ENCODE measurements around the gene AP1M2.

The AP1M2 gene

DNA sequence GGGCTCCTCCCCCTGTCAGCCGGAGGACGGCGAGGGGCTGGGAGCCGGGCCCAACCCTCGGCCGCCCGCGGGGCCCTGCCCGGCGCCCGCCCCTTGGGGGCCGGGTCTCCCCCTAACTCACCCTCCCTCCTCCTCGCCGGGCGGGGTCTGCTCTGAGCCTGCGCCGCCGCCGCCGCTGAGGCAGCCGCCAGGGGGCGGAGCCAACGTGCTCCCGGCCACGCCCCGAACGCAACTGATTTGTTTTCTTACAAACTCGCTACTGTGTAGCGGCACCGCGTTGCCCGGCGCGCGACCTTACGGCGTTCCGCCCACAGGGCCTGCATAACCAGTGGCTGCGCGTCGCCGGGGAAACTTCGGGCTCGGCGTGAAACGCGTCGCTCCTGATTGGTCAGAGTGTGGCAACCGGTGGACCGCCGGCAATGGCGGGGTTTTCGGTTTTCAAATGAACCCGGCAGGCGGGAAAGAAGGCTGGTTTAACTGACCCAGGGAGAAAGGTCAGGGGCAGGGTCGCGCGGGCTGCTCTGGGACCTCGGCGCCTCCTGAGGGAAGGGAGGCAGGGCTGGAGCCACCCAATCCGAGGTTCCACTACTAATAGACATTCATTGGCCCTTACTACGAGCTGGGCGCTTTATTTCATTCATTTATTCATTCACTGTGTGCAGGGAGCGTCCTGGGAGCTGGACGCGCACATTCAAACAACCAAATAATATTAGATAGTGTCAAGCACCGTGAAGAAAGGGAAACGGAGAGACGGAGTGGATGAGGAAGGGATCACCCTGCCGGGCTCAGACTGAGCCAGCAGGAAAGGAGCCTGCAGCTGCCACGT is 18.1 kb downstream of the AP1M2 start, which contains the start of gene CDKN2D:
TSS of gene CDKN2D (minus strand) at position 154 of the 826 bp plus-strand sequence. CDS start 326 bp downstream, outside the sequence.
- peak within 1 kb of the TSS; percentile 72 for H3K27ac ChIP-seq (ENCODE audit: low read depth, low read length)
- peaks cover 32% of the 10 kb centered on the region for H3K4me1 ChIP-seq (ENCODE audit: insufficient read depth, low read length)
- peak within 1 kb of the TSS; percentile 57 to 68 for H3K4me3 ChIP-seq (ENCODE audit: low read depth in 1 of 2, low read length in 2 of 2)
- H3K9ac ChIP-seq (ENCODE audit: low read length) = no peak within 1 kb of the TSS
- no peaks in the 10 kb centered on the region for H3K27me3 ChIP-seq (ENCODE audit: control insufficient read depth in 1 of 2, insufficient read depth in 2 of 2, low read length in 2 of 2)
- H3K36me3 ChIP-seq (ENCODE audit: insufficient read depth, low read length) = no peaks in the 10 kb centered on the region
- no peaks in the 10 kb centered on the region for H3K9me3 ChIP-seq (ENCODE audit: low read length)

- peaks cover 32% of the 10 kb centered on the region for H3K4me1 ChIP-seq (ENCODE audit: insufficient read depth, low read length)
Measured at GRCh38 chr19:10568062-10568825, 18.9 kb downstream of the AP1M2 start.

DNA sequence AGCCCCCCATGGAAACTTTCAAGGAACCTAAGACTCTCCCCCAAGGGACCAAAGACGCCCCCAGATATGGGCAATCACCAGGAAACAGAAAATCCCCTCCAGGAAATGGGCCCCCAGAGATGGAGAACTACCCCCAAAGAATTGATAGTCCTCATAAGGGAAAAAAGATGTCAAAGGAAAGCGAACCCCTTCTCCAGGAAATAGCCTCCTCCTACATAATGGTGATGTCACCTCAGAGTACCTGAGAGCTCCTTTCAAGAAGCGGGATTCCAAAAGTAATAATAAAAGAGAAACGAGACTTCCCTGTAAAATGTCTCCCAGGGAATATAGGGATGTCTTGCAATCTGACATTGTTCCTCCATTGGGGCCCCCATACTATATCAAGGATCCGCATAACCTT is 19.5 kb downstream of the AP1M2 start:
- Histone ChIP-seq H3K9me3 (ENCODE audit: low read length) (no peaks in the 10 kb centered on the region), H3K4me3 (ENCODE audit: low read depth in 1 of 2, low read length in 2 of 2) (peak overlapping the region; percentile 57 to 67), H3K4me1 (ENCODE audit: insufficient read depth, low read length) (peaks cover 32% of the 10 kb centered on the region), H3K36me3 (ENCODE audit: insufficient read depth, low read length) (no peaks in the 10 kb centered on the region), H3K27me3 (ENCODE audit: control insufficient read depth in 1 of 2, insufficient read depth in 2 of 2, low read length in 2 of 2) (no peaks in the 10 kb centered on the region), H3K9ac (ENCODE audit: low read length) (no peak overlapping the region), H3K27ac (ENCODE audit: low read depth, low read length) (peak overlapping the region; percentile 72)

More at GRCh38 chr19:10568062-10568825, 18.9 kb downstream of the AP1M2 start:
- Histone ChIP-seq H3K4me3 (ENCODE audit: low read depth in 1 of 2, low read length in 2 of 2) (peak overlapping the region; percentile 57 to 67), H3K9me3 (ENCODE audit: low read length) (no peaks in the 10 kb centered on the region), H3K36me3 (ENCODE audit: insufficient read depth, low read length) (no peaks in the 10 kb centered on the region), H3K27ac (ENCODE audit: low read depth, low read length) (peak overlapping the region; percentile 72), H3K27me3 (ENCODE audit: control insufficient read depth in 1 of 2, insufficient read depth in 2 of 2, low read length in 2 of 2) (no peaks in the 10 kb centered on the region), H3K9ac (ENCODE audit: low read length) (no peak overlapping the region)

DNA sequence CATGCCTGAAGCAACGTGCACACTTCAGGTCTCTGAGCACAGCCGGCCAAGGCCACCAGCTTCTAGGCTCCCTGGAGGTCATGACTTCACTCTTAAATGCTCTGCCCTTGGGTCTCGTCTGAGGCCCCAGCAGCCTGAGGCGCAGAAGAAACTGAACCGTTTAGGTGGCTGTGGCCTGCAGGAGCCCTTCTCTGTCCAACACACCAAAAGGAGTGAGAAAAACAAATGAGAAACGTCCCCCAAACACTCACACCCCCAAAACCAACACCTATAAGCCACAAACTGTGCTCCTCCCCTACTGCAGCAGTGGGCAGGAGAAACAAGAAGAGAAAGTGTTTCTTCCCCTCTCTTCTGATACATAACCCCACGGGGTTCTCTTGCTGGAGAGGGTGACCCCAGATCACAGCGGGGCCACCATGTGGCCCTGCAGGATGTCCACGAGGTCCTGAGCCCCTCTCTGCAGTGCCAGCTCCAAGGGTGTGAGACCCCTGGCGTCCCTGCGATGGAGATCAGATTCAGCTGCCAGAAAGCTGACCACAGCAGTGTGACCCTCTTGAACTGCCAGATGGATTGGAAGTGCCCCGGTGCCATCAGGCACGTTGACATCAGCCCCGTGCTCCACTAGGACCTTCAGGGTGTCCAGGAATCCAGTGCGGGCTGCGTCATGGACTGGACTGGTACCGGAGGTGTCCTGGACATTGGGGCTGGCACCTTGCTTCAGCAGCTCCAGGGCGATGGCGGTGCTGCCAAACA is 20.3 kb downstream of the AP1M2 start:
- no peak overlapping the region for H3K9ac ChIP-seq (ENCODE audit: low read length)

DNA sequence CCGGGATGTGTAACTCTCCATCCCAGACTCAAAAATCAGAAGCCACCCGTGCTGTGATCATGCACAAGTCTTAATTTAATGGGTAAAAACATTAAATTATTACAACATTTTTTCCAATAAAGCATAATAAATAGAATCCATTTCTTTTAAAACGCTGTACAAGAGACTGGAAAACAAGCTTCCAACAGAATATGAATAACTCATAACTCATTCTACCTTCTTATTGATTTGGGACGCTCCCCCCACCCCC is 20.8 kb downstream of the AP1M2 start:
- Histone ChIP-seq H3K9ac (ENCODE audit: low read length) (no peak overlapping the region), H3K4me1 (ENCODE audit: insufficient read depth, low read length) (peaks cover 32% of the 10 kb centered on the region), H3K4me3 (ENCODE audit: low read depth in 1 of 2, low read length in 2 of 2) (peak overlapping the region; percentile 47 to 59), H3K27me3 (ENCODE audit: control insufficient read depth in 1 of 2, insufficient read depth in 2 of 2, low read length in 2 of 2) (no peaks in the 10 kb centered on the region), H3K9me3 (ENCODE audit: low read length) (no peaks in the 10 kb centered on the region), H3K36me3 (ENCODE audit: insufficient read depth, low read length) (no peaks in the 10 kb centered on the region), H3K27ac (ENCODE audit: low read depth, low read length) (peak overlapping the region; percentile 94)

More for the DNA sequence above, 20.3 kb downstream of the AP1M2 start:
- Histone ChIP-seq H3K4me1 (ENCODE audit: insufficient read depth, low read length) (peaks cover 32% of the 10 kb centered on the region), H3K9me3 (ENCODE audit: low read length) (no peaks in the 10 kb centered on the region), H3K4me3 (ENCODE audit: low read depth in 1 of 2, low read length in 2 of 2) (peak overlapping the region; percentile 47 to 59), H3K27ac (ENCODE audit: low read depth, low read length) (peak overlapping the region; percentile 94), H3K27me3 (ENCODE audit: control insufficient read depth in 1 of 2, insufficient read depth in 2 of 2, low read length in 2 of 2) (no peaks in the 10 kb centered on the region), H3K36me3 (ENCODE audit: insufficient read depth, low read length) (no peaks in the 10 kb centered on the region)

GRCh38 chr19:10565567-10566407 is 21.3 kb downstream of the AP1M2 start, which contains the start of gene KRI1:
TSS of gene KRI1 (minus strand) at chr19:10566010. CDS start at chr19:10565999, 11 bp downstream.
- H3K36me3 ChIP-seq (ENCODE audit: insufficient read depth, low read length) = peaks cover under 1% of the 10 kb centered on the region
- peak within 1 kb of the TSS; percentile 79 to 89 for H3K4me3 ChIP-seq (ENCODE audit: low read depth in 1 of 2, low read length in 2 of 2)
- H3K9me3 ChIP-seq (ENCODE audit: low read length) = no peaks in the 10 kb centered on the region
- peak within 1 kb of the TSS; percentile 95 for H3K27ac ChIP-seq (ENCODE audit: low read depth, low read length)
- H3K27me3 ChIP-seq (ENCODE audit: control insufficient read depth in 1 of 2, insufficient read depth in 2 of 2, low read length in 2 of 2) = no peaks in the 10 kb centered on the region
- H3K9ac ChIP-seq (ENCODE audit: low read length) = peak within 1 kb of the TSS; percentile 65
- peaks cover 32% of the 10 kb centered on the region for H3K4me1 ChIP-seq (ENCODE audit: insufficient read depth, low read length)

DNA sequence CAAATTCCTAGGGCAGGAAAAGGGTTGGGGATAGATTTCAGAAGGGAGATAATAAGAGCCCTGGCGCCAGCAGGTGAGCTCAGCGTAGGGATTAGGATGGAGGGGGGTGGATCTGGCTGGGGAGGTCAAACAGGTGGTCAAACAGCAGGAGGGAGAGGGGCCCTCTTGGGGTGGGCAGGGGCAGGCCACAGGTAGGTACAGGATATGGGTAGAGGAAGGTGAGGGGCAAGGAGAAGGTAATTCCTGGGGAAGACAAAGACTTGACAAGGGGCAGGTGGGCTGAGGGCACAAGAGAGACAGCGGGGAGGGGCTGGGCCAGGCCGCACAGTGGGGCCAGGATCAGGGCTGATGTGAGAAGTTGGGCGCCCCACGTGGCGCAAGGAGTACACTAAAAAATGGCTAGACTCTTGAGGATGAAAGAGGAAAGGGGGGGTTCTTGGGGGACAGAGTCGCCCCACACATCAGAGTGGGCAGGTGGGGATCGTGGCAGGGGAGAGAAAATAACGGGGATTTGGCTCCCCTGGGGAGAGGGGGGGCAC is 22.0 kb downstream of the AP1M2 start:
- H3K36me3 ChIP-seq (ENCODE audit: insufficient read depth, low read length) = peaks cover 8% of the 10 kb centered on the region

DNA sequence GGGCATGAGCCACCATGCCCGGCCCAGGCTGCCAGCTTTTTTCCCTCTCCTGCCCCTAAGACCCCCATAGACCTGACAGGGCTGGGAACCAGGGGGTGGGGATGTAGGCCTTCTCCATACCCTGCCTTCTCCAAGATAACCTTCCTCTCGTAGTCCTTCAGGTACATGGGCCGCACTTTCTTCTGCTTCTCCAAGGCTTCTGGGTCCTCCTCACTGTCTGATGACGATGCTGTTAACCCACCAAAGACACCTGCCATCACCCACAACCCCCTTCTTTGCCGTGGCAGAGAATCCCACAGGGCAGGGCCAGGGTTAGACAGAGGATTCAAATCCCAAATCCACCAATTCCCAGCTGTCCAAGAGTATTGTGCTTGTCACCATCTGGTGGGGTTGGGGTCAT is 24.5 kb downstream of the AP1M2 start:
- Histone ChIP-seq H3K9me3 (ENCODE audit: low read length) (no peaks in the 10 kb centered on the region), H3K9ac (ENCODE audit: low read length) (no peak overlapping the region), H3K4me3 (ENCODE audit: low read depth in 1 of 2, low read length in 2 of 2) (no peak overlapping the region), H3K27me3 (ENCODE audit: control insufficient read depth in 1 of 2, insufficient read depth in 2 of 2, low read length in 2 of 2) (no peaks in the 10 kb centered on the region), H3K36me3 (ENCODE audit: insufficient read depth, low read length) (peaks cover 19% of the 10 kb centered on the region), H3K4me1 (ENCODE audit: insufficient read depth, low read length) (peaks cover 21% of the 10 kb centered on the region), H3K27ac (ENCODE audit: low read depth, low read length) (no peak overlapping the region)

More for the DNA sequence above, 22.0 kb downstream of the AP1M2 start:
- peak overlapping the region; percentile 65 for H3K9ac ChIP-seq (ENCODE audit: low read length)
- H3K9me3 ChIP-seq (ENCODE audit: low read length) = no peaks in the 10 kb centered on the region
- H3K4me1 ChIP-seq (ENCODE audit: insufficient read depth, low read length) = peaks cover 32% of the 10 kb centered on the region
- peak overlapping the region; percentile 95 for H3K27ac ChIP-seq (ENCODE audit: low read depth, low read length)
- no peaks in the 10 kb centered on the region for H3K27me3 ChIP-seq (ENCODE audit: control insufficient read depth in 1 of 2, insufficient read depth in 2 of 2, low read length in 2 of 2)
- peak overlapping the region; percentile 79 to 89 for H3K4me3 ChIP-seq (ENCODE audit: low read depth in 1 of 2, low read length in 2 of 2)

DNA sequence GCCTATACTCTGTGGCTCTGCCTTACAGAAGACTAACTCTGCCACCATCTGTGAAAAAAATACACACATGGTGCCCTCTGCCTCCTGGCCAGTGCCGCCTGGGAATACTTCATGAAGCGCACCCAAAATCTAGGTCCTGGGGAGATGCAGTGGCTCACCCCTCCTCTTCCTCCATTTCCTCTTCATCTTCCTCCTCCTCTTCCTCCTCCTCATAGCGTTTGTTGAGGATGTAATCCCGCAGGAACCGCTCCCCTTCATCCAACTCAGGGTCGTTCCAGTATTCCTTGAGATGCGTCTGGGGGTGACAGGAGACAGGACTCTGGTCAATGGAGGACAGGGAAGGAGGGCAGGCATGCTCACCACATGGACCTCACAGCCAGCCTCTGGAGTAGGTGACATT is 27.0 kb downstream of the AP1M2 start:
- H3K9ac ChIP-seq (ENCODE audit: low read length) = no peak overlapping the region
- no peak overlapping the region for H3K4me3 ChIP-seq (ENCODE audit: low read depth in 1 of 2, low read length in 2 of 2)
- peaks cover 27% of the 10 kb centered on the region for H3K36me3 ChIP-seq (ENCODE audit: insufficient read depth, low read length)
- peaks cover 7% of the 10 kb centered on the region for H3K4me1 ChIP-seq (ENCODE audit: insufficient read depth, low read length)
- H3K9me3 ChIP-seq (ENCODE audit: low read length) = no peaks in the 10 kb centered on the region
- no peak overlapping the region for H3K27ac ChIP-seq (ENCODE audit: low read depth, low read length)
- no peaks in the 10 kb centered on the region for H3K27me3 ChIP-seq (ENCODE audit: control insufficient read depth in 1 of 2, insufficient read depth in 2 of 2, low read length in 2 of 2)

GRCh38 chr19:10557603-10558197 is 29.4 kb downstream of the AP1M2 start:
- Histone ChIP-seq H3K9me3 (ENCODE audit: low read length) (no peaks in the 10 kb centered on the region), H3K4me1 (ENCODE audit: insufficient read depth, low read length) (no peaks in the 10 kb centered on the region), H3K4me3 (ENCODE audit: low read depth in 1 of 2, low read length in 2 of 2) (no peak overlapping the region), H3K27ac (ENCODE audit: low read depth, low read length) (no peak overlapping the region), H3K9ac (ENCODE audit: low read length) (no peak overlapping the region), H3K27me3 (ENCODE audit: control insufficient read depth in 1 of 2, insufficient read depth in 2 of 2, low read length in 2 of 2) (no peaks in the 10 kb centered on the region), H3K36me3 (ENCODE audit: insufficient read depth, low read length) (peaks cover 51% of the 10 kb centered on the region)
